ENCODE measurements around the gene SHROOM3. TPM values are rescaled to one million over a fixed set of nuclear protein-coding genes. Genes with fewer than 3 reads are reported as not detected.
A peak's percentile ranks its signal among the peaks of the same experiment; 100 is the strongest.

Gene SHROOM3
- total RNA-seq, 1 donor from 2014 or later, result 192 TPM

DNA sequence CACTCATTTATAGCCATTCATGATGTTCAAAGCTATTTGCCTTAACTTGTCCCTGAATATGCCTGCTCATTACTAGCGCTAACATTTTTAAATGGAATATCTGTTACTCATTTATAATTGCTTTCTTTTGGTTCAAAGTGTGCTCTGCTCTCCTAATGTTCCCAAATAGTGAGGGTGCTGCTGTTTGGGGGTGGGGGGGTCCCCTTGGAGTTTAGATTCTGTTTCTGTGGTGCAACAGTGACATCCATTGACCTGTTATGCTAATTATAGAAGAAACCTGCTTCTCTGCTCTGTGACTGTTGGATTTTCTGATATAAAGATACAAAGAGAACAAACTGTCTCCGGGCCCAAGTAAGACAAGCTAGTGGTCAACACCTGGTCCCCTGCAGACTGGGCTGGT lies 222.4 kb downstream of the SHROOM3 start:
- no peaks in the 10 kb centered on the region for H3K27me3 ChIP-seq
- no peaks in the 10 kb centered on the region for H3K36me3 ChIP-seq
- intact Hi-C loops (cut with DNase I), result loop anchor here (2.0 kb wide), 1 partner anchor 53 kb away; no protein-coding TSS in a partner anchor
- no peak overlapping the region for H3K4me3 ChIP-seq
- DNase-seq (ENCODE audit: low spot score in 2 of 2), result no peak
- H3K4me1 ChIP-seq, result peaks cover 10 to 40% of the 10 kb centered on the region in 2 donors
- TF ChIP-seq, protein P1, sequence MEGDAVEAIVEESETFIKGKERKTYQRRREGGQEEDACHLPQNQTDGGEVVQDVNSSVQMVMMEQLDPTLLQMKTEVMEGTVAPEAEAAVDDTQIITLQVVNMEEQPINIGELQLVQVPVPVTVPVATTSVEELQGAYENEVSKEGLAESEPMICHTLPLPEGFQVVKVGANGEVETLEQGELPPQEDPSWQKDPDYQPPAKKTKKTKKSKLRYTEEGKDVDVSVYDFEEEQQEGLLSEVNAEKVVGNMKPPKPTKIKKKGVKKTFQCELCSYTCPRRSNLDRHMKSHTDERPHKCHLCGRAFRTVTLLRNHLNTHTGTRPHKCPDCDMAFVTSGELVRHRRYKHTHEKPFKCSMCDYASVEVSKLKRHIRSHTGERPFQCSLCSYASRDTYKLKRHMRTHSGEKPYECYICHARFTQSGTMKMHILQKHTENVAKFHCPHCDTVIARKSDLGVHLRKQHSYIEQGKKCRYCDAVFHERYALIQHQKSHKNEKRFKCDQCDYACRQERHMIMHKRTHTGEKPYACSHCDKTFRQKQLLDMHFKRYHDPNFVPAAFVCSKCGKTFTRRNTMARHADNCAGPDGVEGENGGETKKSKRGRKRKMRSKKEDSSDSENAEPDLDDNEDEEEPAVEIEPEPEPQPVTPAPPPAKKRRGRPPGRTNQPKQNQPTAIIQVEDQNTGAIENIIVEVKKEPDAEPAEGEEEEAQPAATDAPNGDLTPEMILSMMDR (IDR thresholded peaks at IDR 0.05), result no peak
- no peaks in the 10 kb centered on the region for H3K9me3 ChIP-seq
- peak overlapping the region; percentile 76 to 80 for H3K27ac ChIP-seq

DNA sequence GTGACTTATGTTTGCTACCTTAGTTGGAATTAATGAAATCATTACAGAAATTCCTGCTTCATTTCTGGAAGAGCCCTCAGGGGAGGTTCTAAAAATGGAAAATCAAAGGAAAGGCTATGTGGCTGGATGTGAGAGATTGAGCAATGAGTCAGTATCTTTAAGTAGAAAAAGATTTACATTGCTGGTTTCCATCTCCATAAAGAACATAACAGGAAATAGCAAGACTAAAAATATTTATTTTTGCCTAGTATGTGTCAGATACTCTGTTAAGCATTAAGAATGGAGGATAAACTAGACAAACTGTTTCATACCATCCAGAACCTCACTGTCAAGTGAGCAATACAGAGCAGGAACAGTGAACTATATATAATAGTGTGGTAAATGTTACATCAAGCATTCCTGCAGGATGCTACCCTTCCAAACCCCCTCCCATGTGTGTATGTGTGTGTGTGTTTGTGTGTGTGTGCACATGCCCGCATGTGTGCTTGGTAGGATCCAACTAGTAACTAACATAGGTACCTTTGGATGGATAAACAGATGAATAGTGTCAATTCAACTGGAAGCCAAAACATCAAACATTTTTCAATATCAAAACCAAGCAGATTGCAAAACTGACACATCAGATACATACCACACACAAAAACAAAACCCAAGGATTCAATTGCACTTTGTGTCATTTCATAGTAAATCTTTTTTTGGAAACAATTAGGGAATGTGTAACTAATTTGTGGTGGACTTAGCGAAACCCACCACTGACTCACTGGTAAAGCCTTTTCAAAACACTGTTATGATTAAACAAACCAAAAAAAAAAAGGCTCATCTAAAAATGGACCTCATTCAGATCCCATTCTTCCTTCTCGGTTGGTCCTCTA lies 223.4 kb downstream of the SHROOM3 start:
- peaks cover 10 to 41% of the 10 kb centered on the region in 2 donors for H3K4me1 ChIP-seq
- no peak overlapping the region for H3K4me3 ChIP-seq
- no peaks in the 10 kb centered on the region for H3K36me3 ChIP-seq
- intact Hi-C loops (cut with DNase I), result no loop called here
- no peak for DNase-seq (ENCODE audit: low spot score in 2 of 2)
- H3K27ac ChIP-seq, result peak overlapping the region; percentile 76 to 80
- H3K27me3 ChIP-seq, result no peaks in the 10 kb centered on the region
- TF ChIP-seq, protein P1 (IDR thresholded peaks at IDR 0.05), result no peak
- no peaks in the 10 kb centered on the region for H3K9me3 ChIP-seq

DNA sequence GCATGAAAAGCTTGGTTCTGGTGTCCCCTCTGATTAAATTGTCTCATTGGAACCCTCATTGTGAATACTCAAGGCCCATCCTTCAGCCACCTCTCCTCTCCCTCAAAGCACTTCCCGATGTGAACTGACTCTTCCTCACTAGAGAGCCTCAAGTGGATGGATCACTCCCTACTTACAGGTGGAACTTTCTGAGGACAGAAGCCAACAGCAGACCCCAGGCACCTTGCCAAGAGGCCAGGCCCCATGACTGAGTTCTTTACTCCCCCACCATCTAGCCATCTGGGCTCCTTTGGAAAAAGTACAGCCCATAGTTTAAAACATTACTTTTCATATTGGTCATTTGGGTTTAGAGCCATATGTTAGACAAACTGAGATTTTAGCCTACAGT lies 224.1 kb downstream of the SHROOM3 start:
- no peaks in the 10 kb centered on the region for H3K36me3 ChIP-seq
- DNase-seq (ENCODE audit: low spot score in 2 of 2), result no peak
- H3K27ac ChIP-seq, result peak overlapping the region; percentile 76 to 80
- intact Hi-C loops (cut with DNase I), result no loop called here
- H3K4me3 ChIP-seq, result no peak overlapping the region
- H3K27me3 ChIP-seq, result no peaks in the 10 kb centered on the region
- no peaks in the 10 kb centered on the region for H3K9me3 ChIP-seq
- H3K4me1 ChIP-seq, result peaks cover 10 to 47% of the 10 kb centered on the region in 2 donors
- TF ChIP-seq, protein P1 (IDR thresholded peaks at IDR 0.05), result no peak

DNA sequence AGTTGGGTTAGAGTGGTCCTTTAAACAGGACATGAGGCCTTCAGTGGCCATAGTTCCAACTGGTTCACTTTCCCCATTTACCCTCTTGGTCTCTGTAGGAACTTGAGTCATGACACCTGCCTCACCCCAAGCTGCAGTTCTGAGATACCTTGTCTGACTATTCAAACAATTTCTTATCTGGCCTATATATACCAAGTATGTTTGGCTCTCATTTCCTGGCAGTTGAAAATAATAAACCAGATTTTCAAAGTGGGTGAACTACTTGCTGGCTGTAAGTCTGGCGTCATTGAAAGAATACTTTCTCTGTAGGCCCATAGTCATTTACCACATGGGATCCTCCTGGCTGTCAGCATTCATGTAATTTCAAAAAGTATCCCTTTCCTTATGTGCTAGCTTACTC lies 228.8 kb downstream of the SHROOM3 start:
- Histone ChIP-seq H3K4me1 (peaks cover 0 to 23% of the 10 kb centered on the region in 2 donors), H3K27ac (peak overlapping the region; percentile 44 to 57), H3K27me3 (no peaks in the 10 kb centered on the region), H3K36me3 (no peaks in the 10 kb centered on the region), H3K4me3 (no peak overlapping the region), H3K9me3 (no peaks in the 10 kb centered on the region)
- TF ChIP-seq, protein P1 (IDR thresholded peaks at IDR 0.05), result no peak
- no peak for DNase-seq (ENCODE audit: low spot score in 2 of 2)
- intact Hi-C loops (cut with DNase I), result no loop called here

DNA sequence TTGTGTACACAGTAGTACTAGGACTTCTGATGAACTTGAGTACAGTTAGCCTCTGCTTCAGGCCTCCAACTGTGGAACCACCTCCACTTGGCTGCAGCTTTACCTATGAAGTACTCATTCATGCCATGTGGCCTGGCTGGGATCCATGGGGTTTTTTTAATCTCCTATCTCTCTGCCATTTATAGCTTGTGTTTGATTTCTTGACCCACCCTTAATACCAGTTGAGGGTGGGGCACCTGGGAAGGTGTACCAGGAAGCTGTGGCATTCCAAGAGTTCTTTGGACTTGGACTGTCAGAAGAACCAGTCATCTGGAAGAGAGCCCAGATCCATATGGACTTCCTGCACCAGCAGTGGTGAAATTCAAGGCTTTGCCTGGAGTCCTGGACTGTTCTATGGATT lies 230.1 kb downstream of the SHROOM3 start:
- intact Hi-C loops (cut with DNase I), result no loop called here
- no peak overlapping the region for H3K4me3 ChIP-seq
- DNase-seq (ENCODE audit: low spot score in 2 of 2), result no peak
- TF ChIP-seq, protein P1 (IDR thresholded peaks at IDR 0.05), result no peak
- peaks cover 0 to 16% of the 10 kb centered on the region in 2 donors for H3K4me1 ChIP-seq
- H3K36me3 ChIP-seq, result no peaks in the 10 kb centered on the region
- H3K9me3 ChIP-seq, result no peaks in the 10 kb centered on the region
- peak overlapping the region; percentile 9 to 32 for H3K27ac ChIP-seq
- no peaks in the 10 kb centered on the region for H3K27me3 ChIP-seq

All from ascending aorta (tissue), 2 donors.